ENCODE data around the gene NOP9.

GRCh38 chr14:24281636-24282035, 18.0 kb upstream of the NOP9 start:
- TF ChIP-seq CTCF (IDR thresholded peaks at IDR 0.05; ENCODE audit: low read length) (no peak), EZH2 (IDR thresholded peaks at IDR 0.05; ENCODE audit: borderline replicate concordance, low read length) (no peak)
